NCI-H526 treated with DMSO at 0.1 percent for 48 hours (cell line): ENCODE measurements around the gene DHX36.

ENCODE experiments used
- DNase-seq: peaks from one replicate; lab custom pipeline; 2025; lab: John Stamatoyannopoulos, UW

DHX36 gene

GRCh38 chr3:154280161-154280560, 44.1 kb downstream of the DHX36 start:
- no peak for DNase-seq

DNA sequence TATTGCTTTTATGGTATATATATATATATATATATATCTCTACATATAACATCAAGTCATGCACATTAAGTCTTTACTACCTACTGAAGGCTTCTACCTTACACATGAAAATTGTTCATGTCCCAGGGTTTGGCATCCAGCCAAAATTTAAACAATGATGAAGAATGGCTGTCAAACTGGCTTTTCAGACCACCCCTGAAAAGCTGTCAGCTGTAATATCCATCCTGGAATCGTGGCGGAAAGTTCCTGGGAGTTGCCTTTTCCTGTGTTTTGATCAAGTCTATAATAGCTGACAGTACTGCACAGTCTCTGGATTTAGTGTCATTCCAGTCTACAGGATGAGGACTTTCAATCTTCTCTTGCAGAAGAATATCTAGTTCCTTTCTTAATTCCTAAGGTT, 48.3 kb downstream of the DHX36 start:
- no peak for DNase-seq

- DNase-seq, result no peak
Measured at GRCh38 chr3:154275292-154275691, 49.0 kb downstream of the DHX36 start.

GRCh38 chr3:154274348-154274747, 49.9 kb downstream of the DHX36 start:
- no peak for DNase-seq

DNA sequence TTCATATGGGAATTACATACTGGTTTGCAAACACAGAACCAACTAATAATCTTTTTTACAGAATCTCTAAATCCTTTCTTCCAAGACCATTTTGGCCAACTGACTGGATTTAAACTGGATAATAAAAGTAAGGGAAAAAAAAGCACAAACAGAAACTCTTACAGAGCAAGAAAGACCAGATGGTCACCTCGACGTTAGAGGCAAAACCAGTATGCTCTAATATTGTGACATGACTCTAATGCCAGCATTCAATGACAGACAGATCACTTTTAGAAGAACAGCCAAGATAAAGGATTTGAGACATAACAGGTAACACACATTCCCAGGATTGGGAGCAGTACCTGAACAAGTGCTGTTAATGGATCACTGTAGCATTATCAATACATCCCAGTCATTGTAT, 50.9 kb downstream of the DHX36 start:
- DNase-seq, result no peak

- DNase-seq, result no peak
Measured at GRCh38 chr3:154254527-154254926, 69.8 kb downstream of the DHX36 start.

DNA sequence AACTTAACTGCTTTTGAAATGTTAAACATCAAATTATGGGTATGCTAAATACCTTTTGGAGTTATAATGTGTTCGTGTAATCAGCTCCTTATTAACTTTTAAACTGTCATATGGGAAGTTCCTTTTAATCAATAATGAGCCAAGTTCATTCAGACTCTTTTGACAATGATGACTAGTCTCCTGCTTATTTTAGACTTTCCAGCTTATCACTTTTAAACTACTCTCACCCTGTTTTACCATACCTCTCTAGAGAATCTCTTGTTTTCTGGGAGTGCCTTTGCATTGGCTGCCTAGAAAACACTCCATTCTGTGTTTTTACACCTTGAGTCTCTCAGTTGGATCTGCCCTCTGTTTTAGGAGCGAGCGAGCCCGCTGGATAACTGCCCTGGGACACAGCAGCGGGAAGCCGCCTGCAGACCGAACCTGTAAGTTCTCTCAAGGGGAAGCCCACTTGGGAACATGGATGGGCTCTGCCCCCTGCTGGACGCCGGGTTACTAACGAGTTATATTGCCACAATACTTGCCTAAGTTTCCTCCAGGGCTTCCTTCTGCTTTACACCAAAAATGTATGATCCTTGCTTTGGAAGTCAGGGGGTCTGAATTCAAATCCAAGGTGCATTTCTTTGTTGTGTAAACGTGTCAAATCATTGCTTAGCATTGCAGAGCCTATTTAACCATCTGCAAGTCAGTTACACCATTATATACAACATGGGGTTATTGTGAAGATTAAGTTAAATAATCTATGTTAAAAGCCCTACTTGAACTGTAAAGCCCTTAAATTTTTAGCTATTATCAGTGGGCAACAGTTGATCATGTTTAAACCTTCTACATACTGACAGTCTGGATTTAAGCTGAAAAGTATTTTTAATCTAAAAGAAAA, 71.3 kb downstream of the DHX36 start:
- DNase-seq, result peak; percentile 78

DNA sequence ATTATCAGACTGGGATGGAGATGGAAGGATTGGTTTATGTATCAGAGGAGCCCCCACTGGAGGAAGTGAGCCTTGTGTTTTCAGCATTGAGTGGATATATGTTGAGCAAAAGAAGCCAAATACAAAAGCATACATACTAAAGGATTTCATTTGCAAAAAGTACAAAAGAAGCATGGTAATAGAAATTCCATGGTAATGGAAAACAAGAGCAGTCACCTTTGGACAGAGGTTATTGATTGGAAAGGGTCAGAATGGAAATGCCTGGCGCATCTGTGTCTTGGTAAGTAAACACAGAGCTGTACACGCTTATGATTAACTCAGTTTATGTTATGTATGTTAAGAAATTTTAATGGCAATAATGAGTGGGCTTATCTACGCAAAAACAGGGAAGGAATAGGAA, 72.7 kb downstream of the DHX36 start:
- DNase-seq, result no peak

- no peak for DNase-seq
Measured at GRCh38 chr3:154250291-154250690, 74.0 kb downstream of the DHX36 start.

DNA sequence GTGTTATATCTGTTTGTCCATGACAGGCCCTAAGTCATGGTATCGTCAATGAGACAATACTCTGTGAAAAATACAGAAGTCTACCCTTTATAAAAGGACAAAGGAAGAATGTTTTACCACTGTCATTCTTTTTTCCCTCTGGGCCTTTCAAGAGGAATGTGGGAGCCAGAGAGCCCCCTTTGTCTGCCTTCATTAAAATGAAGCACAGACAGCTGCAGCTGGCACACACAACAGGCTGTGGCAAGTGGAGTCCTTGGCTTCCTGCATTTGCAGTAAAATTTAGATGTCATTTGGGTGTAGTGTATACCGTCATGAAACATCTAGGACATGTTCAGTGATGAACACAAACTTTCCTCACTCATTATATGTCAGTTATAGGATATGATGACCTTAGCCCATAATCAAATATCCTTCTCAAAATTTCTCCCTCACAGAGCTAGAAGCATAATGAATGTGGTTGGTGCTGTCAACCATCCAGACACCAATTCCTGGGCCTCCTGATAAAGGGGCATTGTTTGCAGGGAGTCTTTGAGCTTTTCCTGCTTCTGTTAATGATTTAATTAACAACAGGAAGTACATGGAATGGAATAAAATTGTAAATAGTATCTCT, 76.4 kb downstream of the DHX36 start:
- DNase-seq, result peak; percentile 23

GRCh38 chr3:154244644-154245043, 79.6 kb downstream of the DHX36 start:
- no peak for DNase-seq

DNA sequence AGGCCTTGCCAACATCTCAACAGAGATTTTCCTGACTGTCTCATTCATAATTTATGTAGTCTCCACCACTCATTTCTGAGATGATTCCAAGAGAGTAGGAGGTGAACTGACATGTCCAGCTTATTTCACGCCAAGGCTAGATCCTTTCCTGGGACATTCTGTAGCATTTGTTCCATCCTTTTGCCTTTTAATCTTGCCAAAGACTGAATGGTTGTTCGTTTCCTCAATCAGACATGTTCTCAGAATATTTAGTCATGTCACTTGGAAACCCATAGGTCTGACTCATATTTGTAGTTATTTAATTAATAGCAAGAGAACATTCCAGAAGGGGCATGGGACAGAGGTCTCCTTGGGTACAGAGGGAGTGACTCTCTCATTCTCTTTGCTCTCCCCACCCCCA, 80.9 kb downstream of the DHX36 start:
- no peak for DNase-seq

DNA sequence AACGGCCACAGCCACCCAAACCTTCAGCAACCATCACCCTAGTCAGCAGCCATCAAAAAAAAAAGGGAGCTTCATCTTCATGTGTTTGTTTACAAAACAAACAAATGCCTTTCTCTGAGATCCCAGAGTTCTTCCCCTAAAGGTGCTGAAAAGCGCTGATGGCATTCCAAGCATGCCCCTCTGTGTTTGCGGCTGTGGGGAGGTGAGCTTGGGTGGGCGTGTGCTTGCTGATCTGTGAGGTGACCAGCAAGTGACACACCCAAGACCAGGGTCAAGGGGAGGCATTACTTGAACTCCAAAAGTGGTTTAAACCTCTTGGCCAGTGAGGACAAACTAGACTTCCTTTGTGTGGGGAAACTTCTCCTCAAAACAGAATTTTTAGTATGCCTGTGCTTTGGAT, 81.5 kb downstream of the DHX36 start:
- no peak for DNase-seq

DNA sequence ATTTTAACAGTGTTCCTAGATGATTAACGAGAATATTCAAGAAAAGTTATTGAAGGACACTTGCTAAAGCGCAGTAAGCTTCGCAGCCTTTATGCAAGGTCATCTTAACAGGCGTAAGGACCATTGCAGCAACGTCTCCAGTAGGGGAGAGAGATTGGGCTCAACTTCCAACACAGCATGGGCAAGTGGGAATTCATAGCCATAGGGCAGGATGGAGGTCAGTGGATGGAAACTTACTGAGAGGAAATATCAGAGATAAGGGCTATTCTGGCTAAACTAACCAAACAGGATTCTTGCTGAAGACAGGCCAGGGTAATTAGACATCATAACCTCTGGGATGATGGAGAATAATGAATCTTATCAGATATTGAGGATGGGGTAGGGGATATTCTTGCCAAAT, 82.8 kb downstream of the DHX36 start:
- DNase-seq, result no peak

- DNase-seq, result no peak
Measured at GRCh38 chr3:154240235-154240634, 84.1 kb downstream of the DHX36 start.

- no peak for DNase-seq
Measured at GRCh38 chr3:154236331-154236730, 88.0 kb downstream of the DHX36 start.

- no peak for DNase-seq
Measured at GRCh38 chr3:154235330-154235729, 89.0 kb downstream of the DHX36 start.

DNA sequence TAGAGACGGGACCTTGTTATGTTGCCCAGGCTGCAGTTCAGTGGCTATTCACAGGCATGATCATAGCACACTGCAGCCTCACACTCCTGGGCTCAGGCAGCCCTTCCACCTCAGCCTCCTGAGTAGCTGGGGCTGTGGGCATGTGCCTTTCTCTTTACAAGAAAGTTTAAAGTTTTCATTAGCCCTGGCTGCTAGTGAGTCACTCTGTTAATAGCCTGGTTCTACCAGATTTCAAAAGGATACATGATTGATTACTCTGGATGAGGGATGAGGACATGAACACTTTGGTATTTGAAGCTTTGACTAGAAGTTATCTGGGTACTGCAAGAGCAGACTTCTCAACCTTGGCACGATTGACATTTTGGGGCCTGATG, 95.1 kb downstream of the DHX36 start:
- no peak for DNase-seq

GRCh38 chr3:154228561-154229216, 95.6 kb downstream of the DHX36 start:
- DNase-seq, result peak; percentile 94

DNA sequence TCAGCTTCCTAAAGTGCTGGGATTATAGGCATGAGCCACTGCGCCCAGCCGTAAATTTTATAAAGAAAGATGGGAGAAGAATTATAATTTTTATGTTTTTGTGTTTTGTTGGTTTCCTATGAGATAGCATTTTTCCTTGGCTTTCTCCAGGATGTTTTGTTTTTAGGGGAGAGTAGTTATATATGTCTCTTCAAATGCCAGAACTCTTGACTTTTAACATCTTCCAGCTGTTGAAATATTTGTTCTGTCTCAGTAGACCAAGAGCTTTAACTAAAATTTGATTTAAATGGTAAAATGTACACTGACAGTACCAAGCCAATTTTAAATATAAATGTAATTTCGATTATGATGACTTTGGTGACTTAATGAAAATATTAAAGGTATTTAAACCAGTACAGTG, 96.8 kb downstream of the DHX36 start:
- no peak for DNase-seq

DNA sequence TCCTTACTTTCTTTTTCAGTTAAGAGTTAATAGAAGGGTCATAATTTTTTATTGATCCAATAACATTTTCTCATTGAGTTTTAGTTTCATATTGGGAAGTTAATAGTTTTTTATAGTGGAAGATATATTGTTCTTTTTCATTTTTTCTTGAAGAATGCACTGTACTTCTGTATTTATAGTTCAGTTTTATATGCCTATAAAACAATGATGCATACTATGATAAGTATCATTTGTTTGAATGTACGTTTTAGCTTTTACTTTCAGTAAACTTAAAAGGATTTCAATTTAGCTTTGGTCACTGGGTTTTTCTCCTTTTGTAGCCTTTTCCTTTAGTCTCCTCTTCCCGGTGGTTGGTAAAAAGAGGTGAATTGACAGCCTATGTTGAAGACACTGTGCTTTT, 98.8 kb downstream of the DHX36 start:
- DNase-seq, result no peak

- DNase-seq, result no peak
Measured at GRCh38 chr3:154224866-154225265, 99.4 kb downstream of the DHX36 start.

DNA sequence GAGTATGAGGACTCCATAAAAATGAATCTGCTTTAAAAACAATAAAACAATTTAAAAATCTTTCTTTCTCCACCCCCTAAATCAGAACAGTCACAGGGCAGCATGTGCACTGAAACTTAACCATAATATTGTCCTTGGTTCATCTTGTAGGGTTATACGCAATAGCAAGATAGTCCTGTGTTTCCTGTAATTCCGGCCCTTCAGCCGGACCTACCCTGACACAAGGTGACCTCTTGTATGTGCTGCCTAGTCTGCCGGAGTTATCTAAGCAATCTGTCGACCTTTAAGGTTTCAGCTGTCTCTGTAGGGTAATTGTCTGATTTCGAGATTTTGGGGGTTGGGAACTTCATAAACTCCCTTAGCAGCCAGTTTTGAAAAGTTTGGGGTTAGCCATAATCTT, 99.9 kb downstream of the DHX36 start:
- no peak for DNase-seq
